K562 (cell line): ENCODE results near the gene SLC5A3. TPM values are rescaled to one million over a fixed set of nuclear protein-coding genes. Genes with fewer than 3 reads are reported as not detected.

Experiments used
- ATF1 ChIP-seq, 2 experiments: fragments of 450-650 bp in 1 of 2; IDR thresholded peaks; 2 replicates each; pipeline ENCODE4 v1.6.1; 2016; ENCODE audit warnings: missing compliant biosample characterization in 1 of 2, missing genetic modification characterization in 1 of 2
- CREB1 ChIP-seq, 2 experiments: sonication (generic) in 1 of 2; formaldehyde crosslinking in 1 of 2; IDR thresholded peaks; 2 replicates each; pipeline versions ENCODE4 v1.6.1 to v1.8.0; 2012 to 2022; ENCODE audit warnings: inconsistent platforms in 1 of 2, mild to moderate bottlenecking in 1 of 2, missing genetic modification reagents in 1 of 2, moderate library complexity in 1 of 2
- CTBP1 ChIP-seq: fragments of 450-650 bp; IDR thresholded peaks from 2 replicates; pipeline ENCODE4 v1.6.1; 2016; ENCODE audit warnings: borderline replicate concordance
- FOXK1 ChIP-seq: sonication (generic); formaldehyde crosslinking; IDR thresholded peaks from 2 replicates; pipeline ENCODE4 v1.8.0; 2022; ENCODE audit warnings: missing genetic modification reagents, mild to moderate bottlenecking, borderline replicate concordance
- HMG20A ChIP-seq: fragments of 450-650 bp; formaldehyde crosslinking; conservative IDR thresholded peaks from 2 replicates; pipeline ENCODE4 v1.4.0; 2020; ENCODE audit warnings: mild to moderate bottlenecking, mixed read lengths
- MAFF ChIP-seq: IDR thresholded peaks from 2 replicates; pipeline ENCODE4 v1.6.1; 2012; ENCODE audit warnings: low read length, improper control_type of control experiment
- MYNN ChIP-seq, 2 experiments: sonication (generic); formaldehyde crosslinking in 1 of 2; IDR thresholded peaks; 2 replicates each; pipeline versions ENCODE4 v1.5.0 to v1.6.1; 2016 to 2020; ENCODE audit warnings: antibody characterized with exemption in 1 of 2, missing genetic modification reagents in 1 of 2
- TEAD4 ChIP-seq, 2 experiments: sonication (generic) in 1 of 2; formaldehyde crosslinking in 1 of 2; IDR thresholded peaks; 2 replicates each; pipeline versions ENCODE4 v1.6.1 to v1.8.0; 2012 to 2022; ENCODE audit warnings: borderline replicate concordance in 1 of 2, inconsistent platforms in 1 of 2, low read length in 1 of 2, mild to moderate bottlenecking in 1 of 2, missing genetic modification reagents in 1 of 2
- ZNF184 ChIP-seq: sonication (generic); formaldehyde crosslinking; IDR thresholded peaks from 2 replicates; pipeline ENCODE4 v1.5.0; 2020; ENCODE audit warnings: missing genetic modification reagents
- ZNF253 ChIP-seq: fragments of 250-450 bp; sonication (Bioruptor Pico); conservative IDR thresholded peaks from 2 replicates; pipeline ENCODE4 v1.6.1; 2021; ENCODE audit warnings: mild to moderate bottlenecking
- ZNF79 ChIP-seq: fragments of 250-450 bp; sonication (Bioruptor Pico); IDR thresholded peaks from 2 replicates; pipeline ENCODE4 v1.4.0; 2020; ENCODE audit warnings: low read depth, mild to moderate bottlenecking, moderate library complexity
- polyA plus RNA-seq, 8 experiments: library from polyadenylated mRNA; depleted of rRNA in 4 of 8; stranded (reverse) in 5 of 8; unstranded in 3 of 8; fragments of >200 nt; fragmentation: Nextera tagmentation in 2 of 8; fragmentation: Illumina TruSeq in 1 of 8; extraction: Ambion mirVana in 2 of 8; extraction: Trizol in 1 of 8; gene quantifications; 2 replicates each; pipeline versions ENCODE4 v1.2.1 to v1.2.3, GENCODE V29; 2011 to 2014; ENCODE audit warnings: inconsistent platforms in 1 of 8, missing spikeins in 1 of 8
- total RNA-seq, 7 experiments: library from RNA; depleted of rRNA in 6 of 7; stranded (reverse); fragments of >200 nt in 6 of 7; fragmentation: Illumina TruSeq in 2 of 7; extraction: Trizol in 2 of 7; gene quantifications; 2 replicates each; pipeline versions ENCODE4 v1.2.1 to v1.2.3, GENCODE V29; 2011 to 2021; ENCODE audit warnings: low replicate concordance in 1 of 7
- TF ChIP-seq, protein P1 (sequence below): sonication (generic); formaldehyde crosslinking; IDR thresholded peaks from 2 replicates; pipeline ENCODE4 v1.8.0; 2022; ENCODE audit warnings: mild to moderate bottlenecking, missing genetic modification reagents
- TF ChIP-seq, protein P2 (sequence below): fragments of 250-450 bp; sonication (Bioruptor Pico); IDR thresholded peaks from 2 replicates; pipeline ENCODE4 v1.8.0; 2022; ENCODE audit warnings: inconsistent platforms
- TF ChIP-seq, protein P3 (sequence below): fragments of 250-450 bp; sonication (Bioruptor Pico); IDR thresholded peaks from 2 replicates; pipeline ENCODE4 v1.9.0; 2021; ENCODE audit warnings: mild to moderate bottlenecking, inconsistent platforms
- TF ChIP-seq, protein P4 (sequence below), 3 experiments: IDR thresholded peaks in 2 of 3; conservative IDR thresholded peaks in 1 of 3; 2 replicates each; pipeline ENCODE4 v1.5.1; 2011 to 2012; ENCODE audit warnings: low read length in 3 of 3, mild to moderate bottlenecking in 3 of 3, control low read depth in 2 of 3, improper control_type of control experiment in 1 of 3, inconsistent platforms in 1 of 3, low read depth in 1 of 3, mixed read lengths in 1 of 3, moderate library complexity in 1 of 3; ENCODE audit not compliant: insufficient read depth in 2 of 3
- TF ChIP-seq, protein P5 (sequence below): fragments of 250-450 bp; sonication (Bioruptor Pico); IDR thresholded peaks from 2 replicates; pipeline ENCODE4 v1.9.0; 2021; ENCODE audit warnings: mild to moderate bottlenecking

The SLC5A3 gene
- total and polyA plus RNA-seq, 9 of the 15 experiments (the other 6 are each of a cell fraction or from before 2014, with no cell fraction given), result 2.9 to 20.6 (median 9.0) TPM

DNA sequence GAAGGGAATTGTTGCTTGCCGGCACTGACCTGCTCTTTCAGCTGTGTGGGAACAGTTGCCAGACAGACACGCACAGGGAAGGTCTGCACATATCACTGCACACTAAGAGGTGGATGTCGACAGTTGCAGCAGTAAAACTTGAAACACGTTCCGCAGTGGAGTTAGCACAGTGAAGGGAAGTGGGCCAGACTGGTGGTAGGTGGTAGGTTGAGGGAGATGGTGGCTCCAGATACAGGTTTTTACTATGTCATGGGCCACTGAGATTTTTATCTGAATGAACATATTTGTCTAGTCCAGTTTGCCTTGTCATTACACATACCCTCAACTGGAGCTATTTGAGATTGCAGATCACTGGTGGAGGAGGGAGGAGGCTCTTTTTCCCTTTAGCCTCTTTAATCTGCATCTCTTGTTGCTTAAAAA lies 13.5 kb downstream of the SLC5A3 start (continued):
- TF ChIP-seq ZNF184 (CRISPR knock-in tag) (no peak), HMG20A (CRISPR knock-in tag) (no peak), TEAD4 (IDR thresholded peaks at IDR 0.05; ENCODE audit: low read length) (0 out of 2 replicates have a peak, but pooled peaks have one; percentile 40), TEAD4 (CRISPR knock-in tag; IDR thresholded peaks at IDR 0.05; ENCODE audit: borderline replicate concordance) (no peak), CTBP1 (peak; percentile 88; the same call in 1 of the 2 replicates), ZNF253 (CRISPR knock-in tag) (no peak), MAFF (peak; percentile 20; the same call in 1 of the 2 replicates), FOXK1 (no peak), ATF1 (CRISPR knock-in tag; IDR thresholded peaks at IDR 0.05) (no peak), ATF1 (tag; IDR thresholded peaks at IDR 0.05) (no peak), CREB1 (IDR thresholded peaks at IDR 0.05) (no peak), CREB1 (CRISPR knock-in tag; IDR thresholded peaks at IDR 0.05) (no peak), MYNN (IDR thresholded peaks at IDR 0.05) (no peak), MYNN (CRISPR knock-in tag; IDR thresholded peaks at IDR 0.05) (no peak), ZNF79 (no peak)
- TF ChIP-seq, protein P1, sequence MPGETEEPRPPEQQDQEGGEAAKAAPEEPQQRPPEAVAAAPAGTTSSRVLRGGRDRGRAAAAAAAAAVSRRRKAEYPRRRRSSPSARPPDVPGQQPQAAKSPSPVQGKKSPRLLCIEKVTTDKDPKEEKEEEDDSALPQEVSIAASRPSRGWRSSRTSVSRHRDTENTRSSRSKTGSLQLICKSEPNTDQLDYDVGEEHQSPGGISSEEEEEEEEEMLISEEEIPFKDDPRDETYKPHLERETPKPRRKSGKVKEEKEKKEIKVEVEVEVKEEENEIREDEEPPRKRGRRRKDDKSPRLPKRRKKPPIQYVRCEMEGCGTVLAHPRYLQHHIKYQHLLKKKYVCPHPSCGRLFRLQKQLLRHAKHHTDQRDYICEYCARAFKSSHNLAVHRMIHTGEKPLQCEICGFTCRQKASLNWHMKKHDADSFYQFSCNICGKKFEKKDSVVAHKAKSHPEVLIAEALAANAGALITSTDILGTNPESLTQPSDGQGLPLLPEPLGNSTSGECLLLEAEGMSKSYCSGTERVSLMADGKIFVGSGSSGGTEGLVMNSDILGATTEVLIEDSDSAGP (CRISPR knock-in tag), result no peak
- TF ChIP-seq, protein P2, sequence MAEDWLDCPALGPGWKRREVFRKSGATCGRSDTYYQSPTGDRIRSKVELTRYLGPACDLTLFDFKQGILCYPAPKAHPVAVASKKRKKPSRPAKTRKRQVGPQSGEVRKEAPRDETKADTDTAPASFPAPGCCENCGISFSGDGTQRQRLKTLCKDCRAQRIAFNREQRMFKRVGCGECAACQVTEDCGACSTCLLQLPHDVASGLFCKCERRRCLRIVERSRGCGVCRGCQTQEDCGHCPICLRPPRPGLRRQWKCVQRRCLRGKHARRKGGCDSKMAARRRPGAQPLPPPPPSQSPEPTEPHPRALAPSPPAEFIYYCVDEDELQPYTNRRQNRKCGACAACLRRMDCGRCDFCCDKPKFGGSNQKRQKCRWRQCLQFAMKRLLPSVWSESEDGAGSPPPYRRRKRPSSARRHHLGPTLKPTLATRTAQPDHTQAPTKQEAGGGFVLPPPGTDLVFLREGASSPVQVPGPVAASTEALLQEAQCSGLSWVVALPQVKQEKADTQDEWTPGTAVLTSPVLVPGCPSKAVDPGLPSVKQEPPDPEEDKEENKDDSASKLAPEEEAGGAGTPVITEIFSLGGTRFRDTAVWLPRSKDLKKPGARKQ (CRISPR knock-in tag), result no peak
- TF ChIP-seq, protein P3, sequence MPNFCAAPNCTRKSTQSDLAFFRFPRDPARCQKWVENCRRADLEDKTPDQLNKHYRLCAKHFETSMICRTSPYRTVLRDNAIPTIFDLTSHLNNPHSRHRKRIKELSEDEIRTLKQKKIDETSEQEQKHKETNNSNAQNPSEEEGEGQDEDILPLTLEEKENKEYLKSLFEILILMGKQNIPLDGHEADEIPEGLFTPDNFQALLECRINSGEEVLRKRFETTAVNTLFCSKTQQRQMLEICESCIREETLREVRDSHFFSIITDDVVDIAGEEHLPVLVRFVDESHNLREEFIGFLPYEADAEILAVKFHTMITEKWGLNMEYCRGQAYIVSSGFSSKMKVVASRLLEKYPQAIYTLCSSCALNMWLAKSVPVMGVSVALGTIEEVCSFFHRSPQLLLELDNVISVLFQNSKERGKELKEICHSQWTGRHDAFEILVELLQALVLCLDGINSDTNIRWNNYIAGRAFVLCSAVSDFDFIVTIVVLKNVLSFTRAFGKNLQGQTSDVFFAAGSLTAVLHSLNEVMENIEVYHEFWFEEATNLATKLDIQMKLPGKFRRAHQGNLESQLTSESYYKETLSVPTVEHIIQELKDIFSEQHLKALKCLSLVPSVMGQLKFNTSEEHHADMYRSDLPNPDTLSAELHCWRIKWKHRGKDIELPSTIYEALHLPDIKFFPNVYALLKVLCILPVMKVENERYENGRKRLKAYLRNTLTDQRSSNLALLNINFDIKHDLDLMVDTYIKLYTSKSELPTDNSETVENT (CRISPR knock-in tag), result no peak
- TF ChIP-seq, protein P4, sequence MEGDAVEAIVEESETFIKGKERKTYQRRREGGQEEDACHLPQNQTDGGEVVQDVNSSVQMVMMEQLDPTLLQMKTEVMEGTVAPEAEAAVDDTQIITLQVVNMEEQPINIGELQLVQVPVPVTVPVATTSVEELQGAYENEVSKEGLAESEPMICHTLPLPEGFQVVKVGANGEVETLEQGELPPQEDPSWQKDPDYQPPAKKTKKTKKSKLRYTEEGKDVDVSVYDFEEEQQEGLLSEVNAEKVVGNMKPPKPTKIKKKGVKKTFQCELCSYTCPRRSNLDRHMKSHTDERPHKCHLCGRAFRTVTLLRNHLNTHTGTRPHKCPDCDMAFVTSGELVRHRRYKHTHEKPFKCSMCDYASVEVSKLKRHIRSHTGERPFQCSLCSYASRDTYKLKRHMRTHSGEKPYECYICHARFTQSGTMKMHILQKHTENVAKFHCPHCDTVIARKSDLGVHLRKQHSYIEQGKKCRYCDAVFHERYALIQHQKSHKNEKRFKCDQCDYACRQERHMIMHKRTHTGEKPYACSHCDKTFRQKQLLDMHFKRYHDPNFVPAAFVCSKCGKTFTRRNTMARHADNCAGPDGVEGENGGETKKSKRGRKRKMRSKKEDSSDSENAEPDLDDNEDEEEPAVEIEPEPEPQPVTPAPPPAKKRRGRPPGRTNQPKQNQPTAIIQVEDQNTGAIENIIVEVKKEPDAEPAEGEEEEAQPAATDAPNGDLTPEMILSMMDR (IDR thresholded peaks at IDR 0.05 in 2 of 3, conservative IDR thresholded peaks at IDR 0.05 in 1 of 3; ENCODE audit: insufficient read depth in 2 of 3, low read depth in 1 of 3, low read length in 3 of 3), result no peak
- TF ChIP-seq, protein P5, sequence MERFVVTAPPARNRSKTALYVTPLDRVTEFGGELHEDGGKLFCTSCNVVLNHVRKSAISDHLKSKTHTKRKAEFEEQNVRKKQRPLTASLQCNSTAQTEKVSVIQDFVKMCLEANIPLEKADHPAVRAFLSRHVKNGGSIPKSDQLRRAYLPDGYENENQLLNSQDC (CRISPR knock-in tag), result no peak
